ENCODE data around the gene TFIP11. TPM values are rescaled to one million over a fixed set of nuclear protein-coding genes. Genes with fewer than 3 reads are reported as not detected.

Gene TFIP11
- total and polyA plus RNA-seq, 2 of the 8 experiments (the other 6 are each of a cell fraction or from before 2014, with no cell fraction given), result 18.1 to 28.3 TPM

- Histone ChIP-seq H2AFZ (ENCODE audit: low read length) (no peak overlapping the region), H3K36me3 (ENCODE audit: control insufficient read depth in 2 of 4, insufficient read depth in 4 of 4, low read length in 3 of 4) (peaks cover 33 to 78% (median 69%) of the 10 kb centered on the region in 4 experiments)
- no peak for FAIRE-seq
Measured at GRCh38 chr22:26496456-26496855, 15.8 kb downstream of the TFIP11 start.

More at GRCh38 chr22:26496456-26496855, 15.8 kb downstream of the TFIP11 start:
- Histone ChIP-seq H3K79me2 (ENCODE audit: control insufficient read depth in 1 of 2, insufficient read depth in 2 of 2, low read length in 2 of 2) (no peaks in the 10 kb centered on the region), H3K23ac (ENCODE audit: insufficient read length) (no peak overlapping the region), H2AK5ac (ENCODE audit: low read depth, low read length) (no peak overlapping the region), H3K27me3 (replicated peaks in 1 of 4; ENCODE audit: control insufficient read depth in 3 of 4, extremely low read depth in 1 of 4, insufficient read depth in 3 of 4, low read length in 3 of 4) (no peaks in the 10 kb centered on the region), H4K8ac (ENCODE audit: extremely low read depth, insufficient read depth, low read length) (no peak overlapping the region), H2BK20ac (ENCODE audit: low read length) (no peak overlapping the region), H2BK12ac (ENCODE audit: low read depth, low read length) (no peak overlapping the region), H4K91ac (replicated peaks; ENCODE audit: insufficient read length, low read length) (no peak overlapping the region), H3K9ac (replicated peaks in 1 of 4; ENCODE audit: extremely low read depth in 1 of 4, low read depth in 3 of 4, low read length in 3 of 4) (no peak overlapping the region), H4K5ac (ENCODE audit: insufficient read length, low read depth, low read length) (no peak overlapping the region), H3K9me3 (ENCODE audit: insufficient read depth in 2 of 2, low read depth in 1 of 2, low read length in 1 of 2) (no peaks in the 10 kb centered on the region), H3K79me1 (ENCODE audit: low read depth, low read length) (no peaks in the 10 kb centered on the region), H2BK5ac (ENCODE audit: low read depth, low read length) (no peak overlapping the region), H3K23me2 (ENCODE audit: low read depth, low read length) (no peaks in the 10 kb centered on the region), H3K4me3 (ENCODE audit: extremely low read depth in 1 of 4, insufficient read depth in 2 of 4, low read depth in 3 of 4, low read length in 4 of 4) (no peak overlapping the region), H3K56ac (replicated peaks; ENCODE audit: insufficient read length, low read depth, low read length) (no peak overlapping the region), H3K4me1 (replicated peaks in 1 of 4; ENCODE audit: control insufficient read depth in 3 of 4, insufficient read depth in 4 of 4, low read length in 3 of 4) (no peaks in the 10 kb centered on the region), H2BK120ac (replicated peaks; ENCODE audit: low read depth, low read length) (no peak overlapping the region), H4K20me1 (replicated peaks in 1 of 2; ENCODE audit: control insufficient read depth in 1 of 2, insufficient read depth in 2 of 2, low read length in 2 of 2) (peaks cover 0 to 15% of the 10 kb centered on the region in 2 experiments), H3K4me2 (ENCODE audit: insufficient read depth in 1 of 2, low read depth in 2 of 2, low read length in 2 of 2) (no peak overlapping the region), H3K4ac (replicated peaks; ENCODE audit: insufficient read length, low read depth, low read length) (no peak overlapping the region), H3K27ac (ENCODE audit: low read depth, low read length) (no peak overlapping the region), H2BK15ac (ENCODE audit: low read length) (no peak overlapping the region), H3K14ac (ENCODE audit: insufficient read length) (no peak overlapping the region), H3K18ac (ENCODE audit: extremely low read depth, low read length) (no peak overlapping the region)
- TF ChIP-seq JUND (IDR thresholded peaks at IDR 0.05; ENCODE audit: low read length), result no peak
- TF ChIP-seq NANOG (IDR thresholded peaks at IDR 0.05; ENCODE audit: insufficient read depth, low read depth, low read length, poor library complexity, severe bottlenecking), result no peak
- no peak for TF ChIP-seq TAF1 (IDR thresholded peaks at IDR 0.05; ENCODE audit: low read depth, low read length)
- TF ChIP-seq RNF2 (IDR thresholded peaks at IDR 0.05; ENCODE audit: borderline replicate concordance, low read depth, low read length, missing control alignments, poor library complexity, severe bottlenecking), result no peak
- TF ChIP-seq EP300 (IDR thresholded peaks at IDR 0.05; ENCODE audit: borderline replicate concordance in 1 of 2, low read depth in 2 of 2, low read length in 2 of 2), result no peak
- TF ChIP-seq POU5F1 (IDR thresholded peaks at IDR 0.05; ENCODE audit: low read depth, low read length), result no peak
- TF ChIP-seq MAFK (IDR thresholded peaks at IDR 0.05; ENCODE audit: low read depth, low read length), result no peak
- TF ChIP-seq POLR2A (IDR thresholded peaks at IDR 0.05; ENCODE audit: control extremely low read depth in 1 of 2, low read depth in 2 of 2, low read length in 2 of 2), result no peak
- TF ChIP-seq HDAC2 (IDR thresholded peaks at IDR 0.05; ENCODE audit: borderline replicate concordance in 1 of 2, low read depth in 2 of 2, low read length in 2 of 2), result no peak
- no peak for TF ChIP-seq PHF8 (conservative IDR thresholded peaks at IDR 0.05; ENCODE audit: low read depth, low read length)
- no peak for TF ChIP-seq KDM5A (IDR thresholded peaks at IDR 0.05; ENCODE audit: low read length)
- WGBS, 2 experiments (ENCODE audit: extremely low coverage in 1 of 2, insufficient coverage in 1 of 2, insufficient read length in 1 of 2, insufficient replicate concordance in 2 of 2, low coverage in 1 of 2, low lambda C conversion rate in 2 of 2, missing lambda C conversion rate in 1 of 2), result 87% methylated on average over 4 of the region's 4 CpGs; no CpG with 5 or more reads in 1 of the 2 experiments
- ChIA-PET CTCF (ENCODE audit: partially characterized antibody) (no interaction called here), POLR2A (ENCODE audit: partially characterized antibody) (interaction anchor here (0.8 to 3.4 kb wide), 5 partner anchors 12 to 35 kb away, joined by 3 to 27 read pairs (median 3); partner anchors contain the start of genes HPS4, SRRD and TFIP11)
- no peak for DNase-seq (ENCODE audit: low read depth in 1 of 2, low spot score in 2 of 2)
